H1 (cell line): Measurements from ENCODE around the gene LGR4. TPM values are rescaled to one million over a fixed set of nuclear protein-coding genes. Genes with fewer than 3 reads are reported as not detected.
A peak's percentile ranks its signal among the peaks of the same experiment; 100 is the strongest.

Experiments
- CTCF ChIA-PET: fragments of 300-600 bp; sonication (Branson Sonifier 250); formaldehyde crosslinking; loops from one replicate; lab custom pipeline; 2021; ENCODE audit not compliant: partially characterized antibody; lab: Charles Lee
- POLR2A ChIA-PET: fragments of 300-600 bp; sonication (Branson Sonifier 250); formaldehyde crosslinking; loops from one replicate; lab custom pipeline; 2021; ENCODE audit warnings: inconsistent platforms; ENCODE audit not compliant: partially characterized antibody; lab: Charles Lee
- DNase-seq, 2 experiments: peaks; one replicate each; pipeline versions ENCODE4 v3.0.0 to v3.0.0-alpha.2; 2010 to 2022; ENCODE audit warnings: low spot score in 2 of 2, low read depth in 1 of 2, mixed read lengths in 1 of 2
- FAIRE-seq: peaks from 2 replicates; lab custom pipeline; 2011; peaks lifted over from hg19 to GRCh38; lab: Jason Lieb, UNC
- H2AFZ ChIP-seq: 2 replicates; pipeline ENCODE4 v1.8.1; 2012; ENCODE audit warnings: low read length, inconsistent platforms
- H2AK5ac ChIP-seq: 2 replicates; pipeline ENCODE4 v1.6.1; 2013; ENCODE audit warnings: low read depth, low read length
- H2BK120ac ChIP-seq: replicated peaks from 2 replicates; pipeline ENCODE3; 2013; ENCODE audit warnings: low read depth, low read length, inconsistent platforms
- H2BK12ac ChIP-seq: 2 replicates; pipeline ENCODE4 v1.6.1; 2013; ENCODE audit warnings: low read depth, low read length
- H2BK15ac ChIP-seq: 2 replicates; pipeline ENCODE4 v1.6.1; 2013; ENCODE audit warnings: low read length
- H2BK20ac ChIP-seq: 2 replicates; pipeline ENCODE4 v1.6.1; 2013; ENCODE audit warnings: low read length
- H2BK5ac ChIP-seq: 2 replicates; pipeline ENCODE4 v1.6.1; 2013; ENCODE audit warnings: low read depth, low read length
- H3K14ac ChIP-seq: 2 replicates; pipeline ENCODE4 v1.6.1; 2013; ENCODE audit warnings: inconsistent platforms; ENCODE audit not compliant: insufficient read length
- H3K18ac ChIP-seq: 2 replicates; pipeline ENCODE4 v1.6.1; 2013; ENCODE audit warnings: low read length; ENCODE audit errors: extremely low read depth
- H3K23ac ChIP-seq: 2 replicates; pipeline ENCODE4 v1.6.1; 2013; ENCODE audit warnings: inconsistent platforms; ENCODE audit not compliant: insufficient read length
- H3K23me2 ChIP-seq: 2 replicates; pipeline ENCODE4 v1.6.1; 2013; ENCODE audit warnings: low read depth, low read length
- H3K27ac ChIP-seq: 2 replicates; pipeline ENCODE4 v1.6.1; 2011; ENCODE audit warnings: low read depth, low read length, inconsistent platforms
- H3K27me3 ChIP-seq, 4 experiments: replicated peaks in 1 of 4; 1 replicate in 1 of 4; 2 replicates in 3 of 4; pipeline versions ENCODE4 v1.6.1 to v1.8.1; 2011 to 2013; ENCODE audit warnings: low read length in 3 of 4, mild to moderate bottlenecking in 3 of 4, inconsistent platforms in 2 of 4, mixed read lengths in 2 of 4, moderate library complexity in 1 of 4; ENCODE audit not compliant: control insufficient read depth in 3 of 4, insufficient read depth in 3 of 4; ENCODE audit errors: extremely low read depth in 1 of 4
- H3K36me3 ChIP-seq, 4 experiments: 2 replicates each; pipeline versions ENCODE4 v1.6.1 to v1.8.1; 2011 to 2013; ENCODE audit warnings: mild to moderate bottlenecking in 4 of 4, low read length in 3 of 4, moderate library complexity in 2 of 4, control low read depth in 1 of 4, inconsistent platforms in 1 of 4; ENCODE audit not compliant: insufficient read depth in 4 of 4, control insufficient read depth in 2 of 4
- H3K4ac ChIP-seq: replicated peaks from 2 replicates; pipeline ENCODE3; 2013; ENCODE audit warnings: low read length, low read depth, mixed read lengths, inconsistent platforms; ENCODE audit not compliant: insufficient read length
- H3K4me1 ChIP-seq, 4 experiments: replicated peaks in 1 of 4; 1 replicate in 1 of 4; 2 replicates in 3 of 4; pipeline versions ENCODE4 v1.6.1 to v1.8.1; 2011 to 2013; ENCODE audit warnings: low read length in 3 of 4, inconsistent platforms in 2 of 4, mixed read lengths in 1 of 4; ENCODE audit not compliant: insufficient read depth in 4 of 4, control insufficient read depth in 3 of 4
- H3K4me2 ChIP-seq, 2 experiments: 2 replicates each; pipeline versions ENCODE4 v1.6.1 to v1.8.1; 2011 to 2013; ENCODE audit warnings: low read depth in 2 of 2, low read length in 2 of 2, control low read depth in 1 of 2, inconsistent platforms in 1 of 2, mild to moderate bottlenecking in 1 of 2; ENCODE audit not compliant: insufficient read depth in 1 of 2
- H3K4me3 ChIP-seq, 4 experiments: fragments of 200-600, 300-600 bp in 1 of 4; sonication (generic), shearing (Covaris generic), sonication (Bioruptor Twin) in 1 of 4; 2 replicates each; pipeline versions ENCODE4 v1.5.1 to v1.8.1; 2011 to 2016; ENCODE audit warnings: low read length in 4 of 4, low read depth in 3 of 4, control low read depth in 2 of 4, inconsistent platforms in 2 of 4, mild to moderate bottlenecking in 2 of 4, mixed read lengths in 1 of 4, moderate library complexity in 1 of 4; ENCODE audit not compliant: insufficient read depth in 2 of 4; ENCODE audit errors: extremely low read depth in 1 of 4
- H3K56ac ChIP-seq: replicated peaks from 2 replicates; pipeline ENCODE3; 2013; ENCODE audit warnings: low read depth, mild to moderate bottlenecking, mixed read lengths, low read length, inconsistent platforms; ENCODE audit not compliant: insufficient read length
- H3K79me1 ChIP-seq: 2 replicates; pipeline ENCODE4 v1.6.1; 2013; ENCODE audit warnings: low read depth, low read length, control low read depth
- H3K79me2 ChIP-seq, 2 experiments: 2 replicates each; pipeline versions ENCODE4 v1.6.1 to v1.8.1; 2012 to 2013; ENCODE audit warnings: low read length in 2 of 2, mild to moderate bottlenecking in 2 of 2, inconsistent platforms in 1 of 2; ENCODE audit not compliant: insufficient read depth in 2 of 2, control insufficient read depth in 1 of 2
- H3K9ac ChIP-seq, 4 experiments: replicated peaks in 1 of 4; 1 replicate in 1 of 4; 2 replicates in 3 of 4; pipeline versions ENCODE4 v1.6.1 to v1.8.1; 2011 to 2013; ENCODE audit warnings: low read depth in 3 of 4, low read length in 3 of 4, control low read depth in 2 of 4, mild to moderate bottlenecking in 2 of 4, moderate library complexity in 2 of 4, inconsistent platforms in 1 of 4; ENCODE audit errors: extremely low read depth in 1 of 4
- H3K9me3 ChIP-seq, 2 experiments: 2 replicates each; pipeline versions ENCODE4 v1.6.1 to v1.8.1; 2012 to 2013; ENCODE audit warnings: mild to moderate bottlenecking in 2 of 2, moderate library complexity in 2 of 2, control low read depth in 1 of 2, inconsistent platforms in 1 of 2, low read depth in 1 of 2, low read length in 1 of 2, mixed read lengths in 1 of 2; ENCODE audit not compliant: insufficient read depth in 2 of 2
- H4K20me1 ChIP-seq, 2 experiments: replicated peaks in 1 of 2; 2 replicates each; pipeline versions ENCODE3 to v1.8.1; 2011 to 2013; ENCODE audit warnings: inconsistent platforms in 2 of 2, low read length in 2 of 2, mild to moderate bottlenecking in 1 of 2; ENCODE audit not compliant: insufficient read depth in 2 of 2, control insufficient read depth in 1 of 2
- H4K5ac ChIP-seq: 2 replicates; pipeline ENCODE4 v1.6.1; 2013; ENCODE audit warnings: low read length, low read depth, mixed read lengths, inconsistent platforms; ENCODE audit not compliant: insufficient read length
- H4K8ac ChIP-seq: 2 replicates; pipeline ENCODE4 v1.8.0; 2013; ENCODE audit warnings: mild to moderate bottlenecking, moderate library complexity, low read length, inconsistent platforms; ENCODE audit not compliant: insufficient read depth; ENCODE audit errors: extremely low read depth
- H4K91ac ChIP-seq: replicated peaks from 2 replicates; pipeline ENCODE3; 2013; ENCODE audit warnings: low read length, mixed read lengths, inconsistent platforms; ENCODE audit not compliant: insufficient read length
- ATF3 ChIP-seq: IDR thresholded peaks from 2 replicates; pipeline ENCODE4 v1.6.1; 2011; ENCODE audit warnings: low read depth, mild to moderate bottlenecking, low read length; ENCODE audit not compliant: insufficient read depth
- BRCA1 ChIP-seq: IDR thresholded peaks from 2 replicates; pipeline ENCODE4 v1.6.1; 2012; ENCODE audit warnings: low read depth, low read length, improper control_type of control experiment
- CHD1 ChIP-seq: IDR thresholded peaks from 2 replicates; pipeline ENCODE4 v1.6.1; 2012; ENCODE audit warnings: low read depth, low read length, improper control_type of control experiment
- EGR1 ChIP-seq: IDR thresholded peaks from 2 replicates; pipeline ENCODE4 v1.6.1; 2011; ENCODE audit warnings: low read depth, low read length, borderline replicate concordance
- POLR2A ChIP-seq, 2 experiments: IDR thresholded peaks; 1 replicate in 1 of 2; 2 replicates in 1 of 2; pipeline ENCODE4 v1.6.1; 2011; ENCODE audit warnings: low read depth in 2 of 2, low read length in 2 of 2, mild to moderate bottlenecking in 2 of 2; ENCODE audit errors: control extremely low read depth in 1 of 2
- POU5F1 ChIP-seq: IDR thresholded peaks from 2 replicates; pipeline ENCODE4 v1.6.1; 2011; ENCODE audit warnings: low read depth, mild to moderate bottlenecking, low read length, moderate library complexity
- WGBS, 2 experiments: shearing (Covaris generic) in 1 of 2; methylation state at CpG; one replicate each; pipeline versions ENCODE4 v1.1.6 to v1.1.7; 2013 to 2015; ENCODE audit warnings: low lambda C conversion rate in 2 of 2, mixed read lengths in 2 of 2, inconsistent platforms in 1 of 2, low coverage in 1 of 2, missing lambda C conversion rate in 1 of 2; ENCODE audit not compliant: insufficient replicate concordance in 2 of 2, insufficient coverage in 1 of 2, insufficient read length in 1 of 2; ENCODE audit errors: extremely low coverage in 1 of 2, missing lambda C conversion rate in 1 of 2; 5-methylcytosine and 5-hydroxymethylcytosine counted together
- polyA plus RNA-seq, 7 experiments: library from polyadenylated mRNA; depleted of rRNA in 3 of 7; stranded (reverse) in 5 of 7; unstranded in 2 of 7; fragments of >200 nt in 5 of 7; fragments of 200-250 nt in 2 of 7; gene quantifications; 1 replicate in 5 of 7; 2 replicates in 1 of 7; 4 replicates in 1 of 7; pipeline versions ENCODE4 v1.2.1 to v1.2.3, GENCODE V29; 2011 to 2013; ENCODE audit warnings: missing spikeins in 2 of 7, mixed read lengths in 2 of 7
- total RNA-seq: library from RNA; stranded (reverse); fragmentation: NEBNext Ultra II Directional; extraction: Animal tissue kit (Norgen Biotek cat#: 25700); gene quantifications from 2 replicates; pipeline ENCODE4 v1.2.1, GENCODE V29; 2021
- TF ChIP-seq, protein P1 (sequence below): IDR thresholded peaks from 2 replicates; pipeline ENCODE4 v1.6.1; 2011; ENCODE audit warnings: low read length, improper control_type of control experiment

Gene LGR4
- total and polyA plus RNA-seq, 2 of the 8 experiments (the other 6 are each of a cell fraction or from before 2014, with no cell fraction given): 26.6 to 61.7 TPM

DNA sequence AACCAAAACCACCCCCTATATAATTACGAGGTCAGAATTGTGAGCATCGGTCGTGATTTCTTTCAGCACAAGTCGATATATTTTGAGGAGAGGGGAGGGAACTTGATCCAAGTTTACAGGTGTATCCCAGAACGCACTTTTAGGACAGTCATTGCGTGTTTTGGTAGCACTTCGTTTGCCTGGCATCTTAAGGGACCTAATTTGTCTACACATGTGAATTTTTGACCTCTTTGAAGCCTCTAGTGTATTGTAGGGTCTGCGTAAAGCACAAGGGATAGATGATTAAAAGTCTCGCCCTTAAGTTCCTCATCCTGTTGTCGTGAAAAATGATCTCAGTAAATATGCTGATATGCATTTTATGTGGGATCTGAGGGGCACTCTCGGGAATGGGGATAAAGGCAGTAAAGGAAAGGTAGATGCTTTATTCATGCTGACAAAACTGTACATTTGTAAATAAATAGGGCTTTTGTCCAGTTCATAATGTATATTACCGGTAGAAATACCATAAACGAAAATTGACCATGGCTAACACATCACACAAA lies 108.9 kb downstream of the LGR4 start:
- no peak overlapping the region for H2BK120ac ChIP-seq
- H3K14ac ChIP-seq: no peak overlapping the region
- ChIA-PET POLR2A (interaction anchor here (0.9 to 2.0 kb wide), 14 partner anchors 10 to 150 kb away, joined by 3 to 8 read pairs (median 3); no protein-coding TSS in a partner anchor), CTCF (interaction anchor here (1.1 to 1.5 kb wide), 4 partner anchors 35 to 180 kb away, joined by 3 to 6 read pairs (median 3); no protein-coding TSS in a partner anchor)
- H3K36me3 ChIP-seq: peaks cover 7 to 18% (median 11%) of the 10 kb centered on the region in 4 experiments; a peak in 7 of 8 replicates
- H3K18ac ChIP-seq: no peak overlapping the region
- no peak for DNase-seq
- H3K56ac ChIP-seq: no peak overlapping the region
- no peak overlapping the region for H2BK20ac ChIP-seq
- peak overlapping the region; percentile 6; the same call in 1 of the 2 replicates for H3K27ac ChIP-seq
- no peak overlapping the region for H3K23ac ChIP-seq
- no peaks in the 10 kb centered on the region; a peak in 1 of 4 replicates for H3K79me2 ChIP-seq
- H4K5ac ChIP-seq: no peak overlapping the region
- peaks cover 0 to 9% (median 2%) of the 10 kb centered on the region in 4 experiments; a peak in 3 of 7 replicates for H3K4me1 ChIP-seq
- no peaks in the 10 kb centered on the region for H3K79me1 ChIP-seq
- peak overlapping the region in 2 of 4 experiments; percentile 40 to 64; a peak in 4 of 7 replicates for H3K9ac ChIP-seq
- no peak overlapping the region for H4K8ac ChIP-seq
- no peaks in the 10 kb centered on the region for H3K9me3 ChIP-seq
- no peak overlapping the region for H3K4ac ChIP-seq
- no peak overlapping the region for H4K91ac ChIP-seq
- WGBS, 2 experiments: 40% methylated on average over 13 of the region's 13 CpGs; no CpG with 5 or more reads in 1 of the 2 experiments
- no peak for TF ChIP-seq EGR1
- TF ChIP-seq, protein P1, sequence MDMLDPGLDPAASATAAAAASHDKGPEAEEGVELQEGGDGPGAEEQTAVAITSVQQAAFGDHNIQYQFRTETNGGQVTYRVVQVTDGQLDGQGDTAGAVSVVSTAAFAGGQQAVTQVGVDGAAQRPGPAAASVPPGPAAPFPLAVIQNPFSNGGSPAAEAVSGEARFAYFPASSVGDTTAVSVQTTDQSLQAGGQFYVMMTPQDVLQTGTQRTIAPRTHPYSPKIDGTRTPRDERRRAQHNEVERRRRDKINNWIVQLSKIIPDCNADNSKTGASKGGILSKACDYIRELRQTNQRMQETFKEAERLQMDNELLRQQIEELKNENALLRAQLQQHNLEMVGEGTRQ: no peak
- TF ChIP-seq POU5F1: no peak
- no peak for TF ChIP-seq POLR2A (IDR thresholded peaks at IDR 0.05; ENCODE audit: control extremely low read depth in 1 of 2, low read depth in 2 of 2, low read length in 2 of 2)
- TF ChIP-seq ATF3: no peak
- TF ChIP-seq BRCA1: no peak
- TF ChIP-seq CHD1: no peak
- TF ChIP-seq, all 59 proteins: peak for 0
- peaks cover 8% of the 10 kb centered on the region for H3K23me2 ChIP-seq
- peak overlapping the region; percentile 69 to 89 (median 82); a peak in 6 of 8 replicates for H3K4me3 ChIP-seq
- no peak overlapping the region for H2BK15ac ChIP-seq
- H2AK5ac ChIP-seq: no peak overlapping the region
- no peaks in the 10 kb centered on the region for H4K20me1 ChIP-seq
- H2BK5ac ChIP-seq: 0 out of 2 replicates have a peak overlapping the region, but pooled peaks have one; percentile 26
- peak overlapping the region; percentile 76 to 92 for H3K4me2 ChIP-seq
- no peak for FAIRE-seq
- H2AFZ ChIP-seq: no peak overlapping the region
- H3K27me3 ChIP-seq: no peaks in the 10 kb centered on the region
- H2BK12ac ChIP-seq: no peak overlapping the region
